HepG2 (cell line): ENCODE measurements around the gene IL17F. TPM values are rescaled to one million over a fixed set of nuclear protein-coding genes. Genes with fewer than 3 reads are reported as not detected.

Experiments used
- ATAC-seq: fragments of 200-7000 bp; cut with Tn5 transposase; 3 replicates; pipeline ENCODE4 v1.9.1; 2020; ENCODE audit warnings: mild to moderate bottlenecking, moderate library complexity
- BruUV-seq: library from RNA; stranded (reverse); fragments of 400-500 nt; replicated peaks from 2 replicates; lab custom pipeline; 2021; lab: Mats Ljungman, UMichigan
- CTCF ChIA-PET: fragments of 300-600 bp; formaldehyde crosslinking; extraction: SDS; loops from one replicate; lab custom pipeline; 2021; ENCODE audit warnings: low total read pairs, inconsistent platforms, low intra/inter-chr PET ratio; lab: Yijun Ruan, JAX
- POLR2A ChIA-PET: fragments of 350-600 bp; sonication (Branson Sonifier 250); formaldehyde crosslinking; loops from one replicate; lab custom pipeline; 2020; ENCODE audit warnings: antibody characterized with exemption, inconsistent platforms; lab: Yijun Ruan, JAX
- DNase-seq: peaks from one replicate; pipeline ENCODE4 v3.0.0-alpha.2; 2015; ENCODE audit warnings: low spot score
- FAIRE-seq: peaks from 3 replicates; lab custom pipeline; 2011; peaks lifted over from hg19 to GRCh38; lab: Jason Lieb, UNC
- H2AFZ ChIP-seq: one replicate; pipeline ENCODE4 v1.6.1; 2011; ENCODE audit warnings: low read length, inconsistent platforms
- H3K27ac ChIP-seq: fragments of 300-600 bp; 3 replicates; pipeline ENCODE4 v1.8.0; 2011; ENCODE audit warnings: mixed run types, mild to moderate bottlenecking, mixed read lengths, low read length, inconsistent platforms; ENCODE audit not compliant: insufficient read depth; ENCODE audit errors: extremely low read length
- H3K27me3 ChIP-seq, 2 experiments: fragments of 200-600 bp in 1 of 2; 2 replicates in 1 of 2; 3 replicates in 1 of 2; pipeline versions ENCODE4 v1.6.0 to v1.8.0; 2011; ENCODE audit warnings: low read length in 2 of 2, mild to moderate bottlenecking in 2 of 2, moderate library complexity in 2 of 2, inconsistent platforms in 1 of 2; ENCODE audit not compliant: insufficient read depth in 2 of 2, control insufficient read depth in 1 of 2
- H3K36me3 ChIP-seq, 2 experiments: fragments of 200-600 bp in 1 of 2; replicated peaks in 1 of 2; 2 replicates in 1 of 2; 3 replicates in 1 of 2; pipeline versions ENCODE4 v1.5.1 to v1.8.0; 2011; ENCODE audit warnings: low read length in 2 of 2, inconsistent platforms in 1 of 2; ENCODE audit not compliant: insufficient read depth in 2 of 2, control insufficient read depth in 1 of 2
- H3K4me1 ChIP-seq: 2 replicates; pipeline ENCODE4 v1.5.1; 2012; ENCODE audit warnings: low read length, inconsistent platforms; ENCODE audit not compliant: insufficient read depth
- H3K4me2 ChIP-seq: 2 replicates; pipeline ENCODE4 v1.6.0; 2011; ENCODE audit warnings: low read depth, low read length, inconsistent platforms
- H3K4me3 ChIP-seq, 3 experiments: fragments of 200-600 bp in 1 of 3; sonication (generic), shearing (Covaris generic) in 1 of 3; replicated peaks in 1 of 3; 2 replicates each; pipeline ENCODE4 v1.5.1; 2011 to 2016; ENCODE audit warnings: low read length in 3 of 3, inconsistent platforms in 2 of 3, low read depth in 2 of 3, mild to moderate bottlenecking in 2 of 3, control low read depth in 1 of 3, mixed read lengths in 1 of 3; ENCODE audit not compliant: insufficient read depth in 1 of 3
- H3K79me2 ChIP-seq: one replicate; pipeline ENCODE4 v1.6.1; 2011; ENCODE audit warnings: low read length, inconsistent platforms; ENCODE audit not compliant: insufficient read depth
- H3K9ac ChIP-seq: 2 replicates; pipeline ENCODE4 v1.6.0; 2011; ENCODE audit warnings: mild to moderate bottlenecking, low read depth, low read length, inconsistent platforms; ENCODE audit not compliant: insufficient read depth
- H3K9me3 ChIP-seq: 2 replicates; pipeline ENCODE4 v1.5.1; 2012; ENCODE audit warnings: mild to moderate bottlenecking, low read length
- H4K20me1 ChIP-seq: 2 replicates; pipeline ENCODE4 v1.6.0; 2011; ENCODE audit warnings: inconsistent platforms, mild to moderate bottlenecking, low read length, moderate library complexity; ENCODE audit not compliant: insufficient read depth
- AGO1 ChIP-seq: fragments of 200-400 bp; formaldehyde crosslinking; IDR thresholded peaks from 2 replicates; pipeline ENCODE4 v1.6.1; 2017; ENCODE audit warnings: mild to moderate bottlenecking, low read depth, low read length, moderate library complexity; ENCODE audit not compliant: poor library complexity, severe bottlenecking
- ATRX ChIP-seq: sonication (generic); formaldehyde crosslinking; IDR thresholded peaks from 2 replicates; pipeline ENCODE4 v1.4.0; 2020; ENCODE audit warnings: missing genetic modification reagents, borderline replicate concordance
- ELF1 ChIP-seq: sonication (generic); formaldehyde crosslinking; IDR thresholded peaks from 2 replicates; pipeline ENCODE4 v1.4.0; 2020; ENCODE audit warnings: missing genetic modification reagents
- FOXA3 ChIP-seq: IDR thresholded peaks from 2 replicates; pipeline ENCODE4 v1.6.1; 2016; ENCODE audit warnings: missing genetic modification reagents, missing compliant biosample characterization
- JUND ChIP-seq: sonication (generic); formaldehyde crosslinking; IDR thresholded peaks from 2 replicates; pipeline ENCODE4 v1.8.0; 2022; ENCODE audit warnings: mild to moderate bottlenecking, missing genetic modification reagents
- KLF13 ChIP-seq: sonication (generic); formaldehyde crosslinking; IDR thresholded peaks from 2 replicates; pipeline ENCODE4 v1.4.0; 2020; ENCODE audit warnings: mild to moderate bottlenecking, missing genetic modification reagents
- KLF6 ChIP-seq: IDR thresholded peaks from 2 replicates; pipeline ENCODE4 v1.8.0; 2016; ENCODE audit warnings: missing biosample characterization, missing genetic modification reagents
- RAD21 ChIP-seq: fragments of 450-650 bp; formaldehyde crosslinking; IDR thresholded peaks from 2 replicates; pipeline ENCODE4 v1.5.0; 2020; ENCODE audit warnings: mild to moderate bottlenecking
- THAP9 ChIP-seq: sonication (generic); formaldehyde crosslinking; IDR thresholded peaks from 2 replicates; pipeline ENCODE4; 2020; ENCODE audit warnings: missing genetic modification reagents, mild to moderate bottlenecking, borderline replicate concordance
- TIGD3 ChIP-seq: sonication (generic); formaldehyde crosslinking; IDR thresholded peaks from 2 replicates; pipeline ENCODE4 v1.5.1; 2020; ENCODE audit warnings: mild to moderate bottlenecking, missing genetic modification reagents, borderline replicate concordance
- TSC22D2 ChIP-seq: sonication (generic); formaldehyde crosslinking; IDR thresholded peaks from 2 replicates; pipeline ENCODE4 v1.5.1; 2020; ENCODE audit warnings: missing genetic modification reagents, mild to moderate bottlenecking, borderline replicate concordance
- USF2 ChIP-seq, 2 experiments: sonication (generic) in 1 of 2; formaldehyde crosslinking in 1 of 2; IDR thresholded peaks; 2 replicates each; pipeline versions ENCODE4 v1.5.1 to v1.6.1; 2011 to 2020; ENCODE audit warnings: borderline replicate concordance in 1 of 2, low read depth in 1 of 2, low read length in 1 of 2, mild to moderate bottlenecking in 1 of 2, missing genetic modification reagents in 1 of 2, moderate library complexity in 1 of 2
- XRCC5 ChIP-seq: fragments of 200-400 bp; formaldehyde crosslinking; optimal IDR thresholded peaks from 2 replicates; pipeline ENCODE3; 2017; ENCODE audit warnings: mild to moderate bottlenecking, low read length
- YY1 ChIP-seq: IDR thresholded peaks from 2 replicates; pipeline ENCODE4 v1.6.1; 2011; ENCODE audit warnings: low read length, low read depth, moderate library complexity, mild to moderate bottlenecking; ENCODE audit not compliant: insufficient read depth, insufficient replicate concordance
- ZNF317 ChIP-seq: sonication (generic); formaldehyde crosslinking; IDR thresholded peaks from 2 replicates; pipeline ENCODE4 v1.5.0; 2020; ENCODE audit warnings: mild to moderate bottlenecking, missing genetic modification reagents
- ZNF367 ChIP-seq: sonication (generic); formaldehyde crosslinking; IDR thresholded peaks from 2 replicates; pipeline ENCODE4 v1.4.0; 2020; ENCODE audit warnings: missing genetic modification reagents, borderline replicate concordance
- ZNF460 ChIP-seq: sonication (generic); formaldehyde crosslinking; IDR thresholded peaks from 2 replicates; pipeline ENCODE4 v1.5.1; 2020; ENCODE audit warnings: missing genetic modification reagents, mild to moderate bottlenecking, borderline replicate concordance
- ZNF484 ChIP-seq: sonication (generic); formaldehyde crosslinking; IDR thresholded peaks from 2 replicates; pipeline ENCODE4 v1.5.1; 2020; ENCODE audit warnings: mild to moderate bottlenecking, low read depth, missing genetic modification reagents, borderline replicate concordance
- ZNF678 ChIP-seq: sonication (generic); formaldehyde crosslinking; IDR thresholded peaks from 2 replicates; pipeline ENCODE4 v1.4.0; 2020; ENCODE audit warnings: mild to moderate bottlenecking, missing genetic modification reagents
- WGBS: methylation state at CpG from one replicate; pipeline ENCODE4 v1.1.6; 2017; ENCODE audit warnings: low lambda C conversion rate; 5-methylcytosine and 5-hydroxymethylcytosine counted together
- in situ Hi-C: cut with HindIII; loops from 2 replicates; pipeline ENCODE4 v1.10.0; 2017; ENCODE audit warnings: low pct_unique_long_range_greater_than_20kb; ENCODE audit not compliant: extremely low pct_ligation_motif_present
- intact Hi-C: fragments of 100-400 bp; cut with micrococcal nuclease; formaldehyde crosslinking; loops from one replicate; pipeline ENCODE4 v1.10.0; 2022; ENCODE audit not compliant: unreplicated experiment
- polyA plus RNA-seq, 8 experiments: library from polyadenylated mRNA; depleted of rRNA in 3 of 8; stranded (reverse) in 7 of 8; unstranded in 1 of 8; fragments of >200 nt; fragmentation: Illumina TruSeq in 4 of 8; extraction: Trizol in 4 of 8; gene quantifications; 2 replicates each; pipeline versions ENCODE4 v1.2.1 to v1.2.3, GENCODE V29; 2011 to 2016; ENCODE audit warnings: low read depth in 4 of 8, missing spikeins in 1 of 8, mixed read lengths in 1 of 8; ENCODE audit not compliant: insufficient read depth in 1 of 8
- total RNA-seq, 5 experiments: library from RNA; depleted of rRNA; stranded (reverse); fragments of >200 nt; fragmentation: Illumina TruSeq; extraction: Trizol; gene quantifications; 2 replicates each; pipeline ENCODE4 v1.2.3, GENCODE V29; 2016; ENCODE audit warnings: low read depth in 1 of 5

The IL17F gene
- total and polyA plus RNA-seq, 2 of the 13 experiments (the other 11 are each of a cell fraction or from before 2014, with no cell fraction given) = not detected

GRCh38 chr6:52241819-52242218 lies 2.5 kb downstream of the IL17F start:
- in situ Hi-C loops (no loop called here), intact Hi-C loops (no loop called here)
- POLR2A ChIA-PET = no interaction called here
- Histone ChIP-seq H3K9ac (no peak overlapping the region), H3K9me3 (no peaks in the 10 kb centered on the region), H3K27me3 (peaks cover 0 to 3% of the 10 kb centered on the region in 2 experiments; a peak in 1 of 5 replicates), H3K4me3 (no peak overlapping the region), H3K36me3 (no peaks in the 10 kb centered on the region), H3K27ac (no peak overlapping the region), H3K4me1 (peaks cover 34% of the 10 kb centered on the region), H3K79me2 (no peaks in the 10 kb centered on the region), H3K4me2 (no peak overlapping the region), H2AFZ (no peak overlapping the region), H4K20me1 (no peaks in the 10 kb centered on the region)
- TF ChIP-seq XRCC5 (no peak), RAD21 (no peak), THAP9 (CRISPR knock-in tag) (no peak), ZNF678 (CRISPR knock-in tag) (no peak), AGO1 (no peak), JUND (CRISPR knock-in tag) (no peak), ELF1 (CRISPR knock-in tag) (no peak), TSC22D2 (CRISPR knock-in tag) (no peak), ZNF484 (no peak), ATRX (CRISPR knock-in tag) (no peak), ZNF367 (CRISPR knock-in tag) (no peak), TIGD3 (CRISPR knock-in tag) (no peak), ZNF460 (no peak), FOXA3 (CRISPR knock-in tag) (no peak), KLF13 (CRISPR knock-in tag) (no peak), KLF6 (CRISPR knock-in tag) (no peak), USF2 (IDR thresholded peaks at IDR 0.05; ENCODE audit: low read depth, low read length) (no peak), USF2 (CRISPR knock-in tag; IDR thresholded peaks at IDR 0.05; ENCODE audit: borderline replicate concordance) (no peak), ZNF317 (CRISPR knock-in tag) (no peak), YY1 (no peak)
- no peak for DNase-seq
- FAIRE-seq = no peak
- WGBS = 26% methylated on average over 2 of the region's 2 CpGs
- no peak for ATAC-seq
- BruUV-seq = no TSS peak
- CTCF ChIA-PET = no interaction called here
